K562 (cell line): ENCODE data around the gene CTCFL. TPM values are rescaled to one million over a fixed set of nuclear protein-coding genes. Genes with fewer than 3 reads are reported as not detected.

Source experiments
- BCOR ChIP-seq: fragments of 450-650 bp; IDR thresholded peaks from 2 replicates; pipeline ENCODE4 v1.6.1; 2016
- FOXA3 ChIP-seq, 2 experiments: fragments of 450-650 bp in 1 of 2; sonication (generic) in 1 of 2; formaldehyde crosslinking; IDR thresholded peaks in 1 of 2; conservative IDR thresholded peaks in 1 of 2; 2 replicates each; pipeline versions ENCODE4 v1.4.0 to v1.8.0; 2020 to 2022; ENCODE audit warnings: mild to moderate bottlenecking in 2 of 2, missing genetic modification reagents in 1 of 2
- HMBOX1 ChIP-seq: sonication (generic); IDR thresholded peaks from 2 replicates; pipeline ENCODE4 v1.6.1; 2016
- MEF2D ChIP-seq: conservative IDR thresholded peaks from 2 replicates; pipeline ENCODE4 v1.6.1; 2016; ENCODE audit warnings: low read depth, missing genetic modification characterization, missing compliant biosample characterization
- MEIS2 ChIP-seq: fragments of 450-650 bp; IDR thresholded peaks from 2 replicates; pipeline ENCODE4 v1.6.1; 2014; ENCODE audit warnings: mild to moderate bottlenecking; ENCODE audit not compliant: partially characterized antibody
- MYNN ChIP-seq, 2 experiments: sonication (generic); formaldehyde crosslinking in 1 of 2; IDR thresholded peaks; 2 replicates each; pipeline versions ENCODE4 v1.5.0 to v1.6.1; 2016 to 2020; ENCODE audit warnings: antibody characterized with exemption in 1 of 2, missing genetic modification reagents in 1 of 2
- NR0B1 ChIP-seq: fragments of 450-650 bp; IDR thresholded peaks from one replicate; pipeline ENCODE4 v1.6.1; 2018; ENCODE audit warnings: mild to moderate bottlenecking, moderate library complexity; ENCODE audit not compliant: partially characterized antibody
- RFX1 ChIP-seq: fragments of 450-650 bp; IDR thresholded peaks from 2 replicates; pipeline ENCODE4 v1.6.1; 2016; ENCODE audit warnings: mild to moderate bottlenecking, moderate library complexity
- TBL1XR1 ChIP-seq, 2 experiments: IDR thresholded peaks; 2 replicates each; pipeline ENCODE4 v1.6.1; 2012; ENCODE audit warnings: improper control_type of control experiment in 2 of 2, low read length in 2 of 2, mild to moderate bottlenecking in 1 of 2
- TCFL5 ChIP-seq: fragments of 250-450 bp; sonication (Bioruptor Pico); conservative IDR thresholded peaks from 2 replicates; pipeline ENCODE4 v1.6.1; 2021; ENCODE audit warnings: mild to moderate bottlenecking, moderate library complexity, matching md5 sums
- ZBTB26 ChIP-seq: fragments of 450-650 bp; formaldehyde crosslinking; IDR thresholded peaks from 2 replicates; pipeline ENCODE4 v1.4.0; 2022; ENCODE audit warnings: missing genetic modification characterization
- ZNF311 ChIP-seq: fragments of 250-450 bp; sonication (Bioruptor Pico); IDR thresholded peaks from 2 replicates; pipeline ENCODE4 v1.4.0; 2020; ENCODE audit warnings: mild to moderate bottlenecking, moderate library complexity
- polyA plus RNA-seq, 8 experiments: library from polyadenylated mRNA; depleted of rRNA in 4 of 8; stranded (reverse) in 5 of 8; unstranded in 3 of 8; fragments of >200 nt; fragmentation: Nextera tagmentation in 2 of 8; fragmentation: Illumina TruSeq in 1 of 8; extraction: Ambion mirVana in 2 of 8; extraction: Trizol in 1 of 8; gene quantifications; 2 replicates each; pipeline versions ENCODE4 v1.2.1 to v1.2.3, GENCODE V29; 2011 to 2014; ENCODE audit warnings: inconsistent platforms in 1 of 8, missing spikeins in 1 of 8
- total RNA-seq, 7 experiments: library from RNA; depleted of rRNA in 6 of 7; stranded (reverse); fragments of >200 nt in 6 of 7; fragmentation: Illumina TruSeq in 2 of 7; extraction: Trizol in 2 of 7; gene quantifications; 2 replicates each; pipeline versions ENCODE4 v1.2.1 to v1.2.3, GENCODE V29; 2011 to 2021; ENCODE audit warnings: low replicate concordance in 1 of 7
- TF ChIP-seq, protein P1 (sequence below), 2 experiments: fragments of 450-650 bp; conservative IDR thresholded peaks; 2 replicates each; pipeline ENCODE4 v1.6.1; 2017; ENCODE audit warnings: mild to moderate bottlenecking in 2 of 2, moderate library complexity in 2 of 2
- TF ChIP-seq, protein P2 (sequence below): sonication (generic); formaldehyde crosslinking; IDR thresholded peaks from 2 replicates; pipeline ENCODE4 v1.8.0; 2023; ENCODE audit warnings: mild to moderate bottlenecking, missing genetic modification reagents

CTCFL gene
- total and polyA plus RNA-seq, 9 of the 15 experiments (the other 6 are each of a cell fraction or from before 2014, with no cell fraction given) = 42.4 to 188 (median 111) TPM

DNA sequence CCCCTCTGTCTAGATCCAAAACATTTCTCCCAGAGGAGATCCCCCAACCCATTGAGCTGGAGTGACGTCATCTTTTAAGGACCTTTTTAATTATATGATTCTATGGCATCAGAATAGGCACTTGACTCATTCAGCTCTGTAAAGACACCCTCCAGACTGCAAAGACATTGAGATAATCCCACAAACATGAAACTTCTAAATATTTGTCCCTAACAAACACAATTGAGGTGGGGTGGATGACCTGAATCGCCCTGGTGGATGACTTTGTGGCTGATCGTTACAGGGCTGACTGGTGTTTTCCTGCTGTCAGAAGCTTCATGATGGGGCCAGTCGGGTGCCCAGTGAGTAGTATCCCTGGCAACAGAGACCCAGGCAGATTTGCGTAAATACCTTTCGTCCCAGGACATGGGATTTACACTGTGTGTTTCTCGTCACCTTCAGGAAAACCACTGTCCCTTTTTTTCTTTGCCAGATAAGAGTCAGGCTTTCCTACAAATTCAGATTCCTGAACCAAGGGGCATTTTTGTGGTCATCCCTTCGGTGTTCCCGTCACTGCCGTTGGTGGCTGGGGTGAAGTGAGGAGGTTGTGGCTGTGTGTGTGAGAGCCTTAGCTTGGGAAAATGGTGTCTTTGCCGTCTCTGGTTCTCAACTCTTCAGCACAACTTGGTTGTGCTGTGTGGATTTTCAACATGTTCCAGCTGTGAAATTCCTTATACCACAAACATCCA lies 30.7 kb upstream of the CTCFL start (continued):
- TF ChIP-seq, protein P1, sequence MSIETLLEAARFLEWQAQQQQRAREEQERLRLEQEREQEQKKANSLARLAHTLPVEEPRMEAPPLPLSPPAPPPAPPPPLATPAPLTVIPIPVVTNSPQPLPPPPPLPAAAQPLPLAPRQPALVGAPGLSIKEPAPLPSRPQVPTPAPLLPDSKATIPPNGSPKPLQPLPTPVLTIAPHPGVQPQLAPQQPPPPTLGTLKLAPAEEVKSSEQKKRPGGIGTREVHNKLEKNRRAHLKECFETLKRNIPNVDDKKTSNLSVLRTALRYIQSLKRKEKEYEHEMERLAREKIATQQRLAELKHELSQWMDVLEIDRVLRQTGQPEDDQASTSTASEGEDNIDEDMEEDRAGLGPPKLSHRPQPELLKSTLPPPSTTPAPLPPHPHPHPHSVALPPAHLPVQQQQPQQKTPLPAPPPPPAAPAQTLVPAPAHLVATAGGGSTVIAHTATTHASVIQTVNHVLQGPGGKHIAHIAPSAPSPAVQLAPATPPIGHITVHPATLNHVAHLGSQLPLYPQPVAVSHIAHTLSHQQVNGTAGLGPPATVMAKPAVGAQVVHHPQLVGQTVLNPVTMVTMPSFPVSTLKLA (conservative IDR thresholded peaks at IDR 0.05) = no peak
- TF ChIP-seq HMBOX1 (no peak), MEF2D (no peak), ZBTB26 (CRISPR knock-in tag) (no peak), TCFL5 (CRISPR knock-in tag) (no peak), NR0B1 (no peak), MEIS2 (no peak), TBL1XR1 (IDR thresholded peaks at IDR 0.05; ENCODE audit: low read length in 2 of 2) (no peak), MYNN (IDR thresholded peaks at IDR 0.05) (no peak), MYNN (CRISPR knock-in tag; IDR thresholded peaks at IDR 0.05) (no peak), ZNF311 (no peak), RFX1 (0 out of 2 replicates have a peak, but pooled peaks have one; percentile 20), FOXA3 (CRISPR knock-in tag; conservative IDR thresholded peaks at IDR 0.05 in 1 of 2, IDR thresholded peaks at IDR 0.05 in 1 of 2) (no peak), BCOR (no peak)
- TF ChIP-seq, protein P2, sequence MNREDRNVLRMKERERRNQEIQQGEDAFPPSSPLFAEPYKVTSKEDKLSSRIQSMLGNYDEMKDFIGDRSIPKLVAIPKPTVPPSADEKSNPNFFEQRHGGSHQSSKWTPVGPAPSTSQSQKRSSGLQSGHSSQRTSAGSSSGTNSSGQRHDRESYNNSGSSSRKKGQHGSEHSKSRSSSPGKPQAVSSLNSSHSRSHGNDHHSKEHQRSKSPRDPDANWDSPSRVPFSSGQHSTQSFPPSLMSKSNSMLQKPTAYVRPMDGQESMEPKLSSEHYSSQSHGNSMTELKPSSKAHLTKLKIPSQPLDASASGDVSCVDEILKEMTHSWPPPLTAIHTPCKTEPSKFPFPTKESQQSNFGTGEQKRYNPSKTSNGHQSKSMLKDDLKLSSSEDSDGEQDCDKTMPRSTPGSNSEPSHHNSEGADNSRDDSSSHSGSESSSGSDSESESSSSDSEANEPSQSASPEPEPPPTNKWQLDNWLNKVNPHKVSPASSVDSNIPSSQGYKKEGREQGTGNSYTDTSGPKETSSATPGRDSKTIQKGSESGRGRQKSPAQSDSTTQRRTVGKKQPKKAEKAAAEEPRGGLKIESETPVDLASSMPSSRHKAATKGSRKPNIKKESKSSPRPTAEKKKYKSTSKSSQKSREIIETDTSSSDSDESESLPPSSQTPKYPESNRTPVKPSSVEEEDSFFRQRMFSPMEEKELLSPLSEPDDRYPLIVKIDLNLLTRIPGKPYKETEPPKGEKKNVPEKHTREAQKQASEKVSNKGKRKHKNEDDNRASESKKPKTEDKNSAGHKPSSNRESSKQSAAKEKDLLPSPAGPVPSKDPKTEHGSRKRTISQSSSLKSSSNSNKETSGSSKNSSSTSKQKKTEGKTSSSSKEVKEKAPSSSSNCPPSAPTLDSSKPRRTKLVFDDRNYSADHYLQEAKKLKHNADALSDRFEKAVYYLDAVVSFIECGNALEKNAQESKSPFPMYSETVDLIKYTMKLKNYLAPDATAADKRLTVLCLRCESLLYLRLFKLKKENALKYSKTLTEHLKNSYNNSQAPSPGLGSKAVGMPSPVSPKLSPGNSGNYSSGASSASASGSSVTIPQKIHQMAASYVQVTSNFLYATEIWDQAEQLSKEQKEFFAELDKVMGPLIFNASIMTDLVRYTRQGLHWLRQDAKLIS (CRISPR knock-in tag) = no peak
